Dedifferentiated amniotic fluid mesenchymal stem cell (primary cell): ENCODE results near the gene AFMID.
"Not testable (repeated sequence)": the region's sequence is repeated elsewhere in the genome, so short reads cannot be mapped to it uniquely, and the experiment has no call there.

Experiments used
- DNase-seq: peaks from one replicate; pipeline ENCODE4 v3.0.0-alpha.2; 2016; ENCODE audit errors: extremely low spot score

The AFMID gene

GRCh38 chr17:78186692-78187595, at the start of gene AFMID, which contains the start of gene TK1:
Gene AFMID, plus strand, starts transcription at chr17:78187362. Its CDS starts 9 bp downstream, at chr17:78187371.
Gene TK1, minus strand, starts transcription at chr17:78187052. Its CDS starts 58 bp downstream, at chr17:78186994.
- DNase-seq, result peak; percentile 95

- DNase-seq, result no peak
Measured at GRCh38 chr17:78137392-78138203, 49.6 kb upstream of the AFMID start.

GRCh38 chr17:78138204-78139060, 48.7 kb upstream of the AFMID start:
- no peak for DNase-seq

GRCh38 chr17:78139861-78140168, 47.3 kb upstream of the AFMID start:
- not testable (repeated sequence) for DNase-seq

- DNase-seq, result no peak
Measured at GRCh38 chr17:78140169-78141051, 46.8 kb upstream of the AFMID start.

- DNase-seq, result no peak
Measured at GRCh38 chr17:78141437-78142118, 45.6 kb upstream of the AFMID start.

GRCh38 chr17:78142119-78142861, 44.9 kb upstream of the AFMID start:
- DNase-seq, result no peak

- no peak for DNase-seq
Measured at GRCh38 chr17:78143214-78144146, 43.7 kb upstream of the AFMID start.

- no peak for DNase-seq
Measured at GRCh38 chr17:78144147-78144719, 42.9 kb upstream of the AFMID start.

GRCh38 chr17:78144736-78145641, 42.2 kb upstream of the AFMID start:
- DNase-seq, result no peak

- no peak for DNase-seq
Measured at GRCh38 chr17:78146471-78146869, 40.7 kb upstream of the AFMID start.

GRCh38 chr17:78146881-78147280, 40.3 kb upstream of the AFMID start:
- DNase-seq, result no peak

- DNase-seq, result no peak
Measured at GRCh38 chr17:78147315-78147998, 39.7 kb upstream of the AFMID start.

GRCh38 chr17:78148286-78149016, 38.7 kb upstream of the AFMID start:
- DNase-seq, result no peak

GRCh38 chr17:78151514-78152008, 35.6 kb upstream of the AFMID start:
- no peak for DNase-seq
